Measurements from ENCODE around the gene SLC38A11. TPM values are rescaled to one million over a fixed set of nuclear protein-coding genes. Genes with fewer than 3 reads are reported as not detected.

SLC38A11 gene, protein sequence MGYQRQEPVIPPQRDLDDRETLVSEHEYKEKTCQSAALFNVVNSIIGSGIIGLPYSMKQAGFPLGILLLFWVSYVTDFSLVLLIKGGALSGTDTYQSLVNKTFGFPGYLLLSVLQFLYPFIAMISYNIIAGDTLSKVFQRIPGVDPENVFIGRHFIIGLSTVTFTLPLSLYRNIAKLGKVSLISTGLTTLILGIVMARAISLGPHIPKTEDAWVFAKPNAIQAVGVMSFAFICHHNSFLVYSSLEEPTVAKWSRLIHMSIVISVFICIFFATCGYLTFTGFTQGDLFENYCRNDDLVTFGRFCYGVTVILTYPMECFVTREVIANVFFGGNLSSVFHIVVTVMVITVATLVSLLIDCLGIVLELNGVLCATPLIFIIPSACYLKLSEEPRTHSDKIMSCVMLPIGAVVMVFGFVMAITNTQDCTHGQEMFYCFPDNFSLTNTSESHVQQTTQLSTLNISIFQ
- not detected in 3 replicates for polyA plus RNA-seq
- not detected for polyA plus RNA-seq (2011; ENCODE audit: low read depth)
- polyA plus RNA-seq (2011; cell fraction: cytosol; rRNA removed), result not detected in 2 replicates
- polyA plus RNA-seq (2011; cell fraction: nucleus; rRNA removed), result 0.17 TPM in 1 of 2 replicates, not detected in the other
- polyA plus RNA-seq (2012; ENCODE audit: low replicate concordance), result 0.23 TPM in 1 of 2 replicates, not detected in the other
- not detected in 3 replicates for polyA minus RNA-seq
- not detected for polyA minus RNA-seq (2011; cell fraction: cytosol; rRNA and poly(A)+ RNA removed)
- polyA minus RNA-seq (2011; cell fraction: nucleus; rRNA and poly(A)+ RNA removed), result not detected in 2 replicates

GRCh38 chr2:164954954-164955701, at the start of gene SLC38A11:
SLC38A11 (minus strand) TSS chr2:164955525; CDS start chr2:164955247, 278 bp downstream.
- DNase-seq (ENCODE audit: low read depth, low spot score) (no peak), FAIRE-seq (no peak)
- H3K4me2 ChIP-seq (ENCODE audit: control insufficient read depth, extremely low read depth, insufficient read depth, low read depth, low read length), result peak within 1 kb of the TSS; percentile 54
- H3K27me3 ChIP-seq (ENCODE audit: control insufficient read depth, extremely low read depth, insufficient read depth, low read length), result peaks cover 3% of the 10 kb centered on the region
- H3K36me3 ChIP-seq (ENCODE audit: control insufficient read depth in 2 of 2, extremely low read depth in 1 of 2, insufficient read depth in 2 of 2, low read length in 2 of 2), result no peaks in the 10 kb centered on the region
- TF ChIP-seq CTCF (optimal IDR thresholded peaks at IDR 0.05 in 1 of 3, IDR thresholded peaks at IDR 0.05 in 1 of 3, conservative IDR thresholded peaks at IDR 0.05 in 1 of 3; ENCODE audit: extremely low read depth in 1 of 3, insufficient read depth in 2 of 3, low read length in 3 of 3) (no peak), EZH2 (IDR thresholded peaks at IDR 0.05; ENCODE audit: low read length) (no peak)
- H3K4me3 ChIP-seq (ENCODE audit: control insufficient read depth in 2 of 3, extremely low read depth in 1 of 3, insufficient read depth in 2 of 3, low read depth in 1 of 3, low read length in 3 of 3), result peak within 1 kb of the TSS in 1 of 3 experiments; percentile 26
- H3K27ac ChIP-seq (ENCODE audit: control insufficient read depth, insufficient read depth, low read length), result no peak within 1 kb of the TSS
- H3K9me1 ChIP-seq (ENCODE audit: control insufficient read depth, extremely low read depth, insufficient read depth, low read length), result no peaks in the 10 kb centered on the region
- dilution Hi-C loops (cut with MboI; ENCODE audit: extremely low pct_ligation_motif_present, low sequenced_read_pairs), result no loop called here
- no peak within 1 kb of the TSS for H3K9ac ChIP-seq (ENCODE audit: control insufficient read depth, extremely low read depth, insufficient read depth, low read length)
- H2AFZ ChIP-seq (ENCODE audit: control insufficient read depth, low read length), result peak within 1 kb of the TSS; percentile 55
- H3K9me3 ChIP-seq (ENCODE audit: control insufficient read depth, low read depth, low read length), result no peaks in the 10 kb centered on the region
- H3K4me1 ChIP-seq (ENCODE audit: control insufficient read depth, extremely low read depth, insufficient read depth, low read length), result no peaks in the 10 kb centered on the region
- no peaks in the 10 kb centered on the region for H3K79me2 ChIP-seq (ENCODE audit: control insufficient read depth, insufficient read depth, low read length)
- H4K20me1 ChIP-seq (ENCODE audit: control insufficient read depth, extremely low read depth, insufficient read depth, low read length), result no peaks in the 10 kb centered on the region

DNA sequence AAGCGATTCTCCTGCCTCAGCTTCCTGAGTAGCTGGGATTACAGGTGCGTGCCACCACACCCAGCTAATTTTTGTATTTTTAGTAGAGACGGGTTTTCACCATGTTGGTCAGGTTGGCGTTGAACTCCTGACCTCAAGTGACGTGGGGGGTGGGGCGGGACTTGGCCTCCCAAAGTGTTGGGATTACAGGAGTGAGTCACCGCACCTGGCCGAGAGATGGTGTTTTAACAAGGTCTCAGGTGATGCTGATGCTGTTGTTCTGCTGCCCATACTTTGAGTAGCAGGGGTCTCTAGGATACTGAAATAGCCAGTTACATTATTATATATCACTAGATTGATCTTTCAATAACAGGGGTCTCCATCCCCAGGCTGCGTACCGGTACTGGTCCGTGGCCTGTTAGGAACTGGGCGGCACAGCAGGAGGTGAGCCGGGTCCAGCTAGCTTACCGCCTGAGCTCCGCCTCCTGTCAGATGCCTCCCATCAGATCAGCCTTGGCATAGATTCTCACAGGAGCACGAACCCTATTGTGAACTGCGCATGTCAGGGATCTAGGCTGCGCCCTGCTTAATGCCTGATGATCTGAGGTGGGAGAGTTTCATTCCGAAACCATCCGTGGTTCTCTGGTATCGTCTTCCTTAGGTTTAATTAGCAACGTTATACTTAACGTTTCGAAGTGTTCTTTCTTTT, 48.3 kb upstream of the SLC38A11 start:
- Histone ChIP-seq H3K27me3 (ENCODE audit: control insufficient read depth, extremely low read depth, insufficient read depth, low read length) (no peaks in the 10 kb centered on the region), H4K20me1 (ENCODE audit: control insufficient read depth, extremely low read depth, insufficient read depth, low read length) (no peaks in the 10 kb centered on the region), H3K4me3 (ENCODE audit: control insufficient read depth in 2 of 3, extremely low read depth in 1 of 3, insufficient read depth in 2 of 3, low read depth in 1 of 3, low read length in 3 of 3) (no peak overlapping the region), H3K27ac (ENCODE audit: control insufficient read depth, insufficient read depth, low read length) (no peak overlapping the region), H3K9me3 (ENCODE audit: control insufficient read depth, low read depth, low read length) (no peaks in the 10 kb centered on the region), H3K4me2 (ENCODE audit: control insufficient read depth, extremely low read depth, insufficient read depth, low read depth, low read length) (no peak overlapping the region), H3K36me3 (ENCODE audit: control insufficient read depth in 2 of 2, extremely low read depth in 1 of 2, insufficient read depth in 2 of 2, low read length in 2 of 2) (no peaks in the 10 kb centered on the region), H3K4me1 (ENCODE audit: control insufficient read depth, extremely low read depth, insufficient read depth, low read length) (peaks cover 8% of the 10 kb centered on the region), H3K9ac (ENCODE audit: control insufficient read depth, extremely low read depth, insufficient read depth, low read length) (no peak overlapping the region), H3K9me1 (ENCODE audit: control insufficient read depth, extremely low read depth, insufficient read depth, low read length) (no peaks in the 10 kb centered on the region), H3K79me2 (ENCODE audit: control insufficient read depth, insufficient read depth, low read length) (no peaks in the 10 kb centered on the region), H2AFZ (ENCODE audit: control insufficient read depth, low read length) (no peak overlapping the region)
- dilution Hi-C loops (cut with MboI; ENCODE audit: extremely low pct_ligation_motif_present, low sequenced_read_pairs), result no loop called here
- no peak for DNase-seq (ENCODE audit: low read depth, low spot score)
- no peak for FAIRE-seq
- TF ChIP-seq CTCF (optimal IDR thresholded peaks at IDR 0.05 in 1 of 3, IDR thresholded peaks at IDR 0.05 in 1 of 3, conservative IDR thresholded peaks at IDR 0.05 in 1 of 3; ENCODE audit: extremely low read depth in 1 of 3, insufficient read depth in 2 of 3, low read length in 3 of 3) (no peak), EZH2 (IDR thresholded peaks at IDR 0.05; ENCODE audit: low read length) (no peak)

Measured in keratinocyte (primary cell).